Naive B cell (primary cell): ENCODE measurements around the gene RBP4. TPM values are rescaled to one million over a fixed set of nuclear protein-coding genes. Genes with fewer than 3 reads are reported as not detected.
"Not testable (repeated sequence)": the region's sequence is repeated elsewhere in the genome, so short reads cannot be mapped to it uniquely, and the experiment has no call there.

Experiments used
- ATAC-seq, 2 donors: fragments of 150-1000 bp; cut with Tn5 transposase; 2 replicates each; pipeline ENCODE4 v1.10.0; 2021; ENCODE audit warnings: low read depth in 2 of 2, mild to moderate bottlenecking in 2 of 2, moderate library complexity in 2 of 2
- DNase-seq: peaks from one replicate; pipeline ENCODE4 v3.0.0; 2022
- H3K27ac Mint-ChIP-seq, 6 donors: one replicate each; pipeline ENCODE4 v1.8.0; 2020 to 2022; ENCODE audit warnings: mild to moderate bottlenecking in 6 of 6, mixed read lengths in 6 of 6, moderate library complexity in 5 of 6, inconsistent platforms in 2 of 6
- H3K27me3 Mint-ChIP-seq, 3 donors: one replicate each; pipeline ENCODE4 v1.8.0; 2021 to 2022; ENCODE audit warnings: mixed read lengths in 3 of 3, mild to moderate bottlenecking in 1 of 3
- H3K36me3 Mint-ChIP-seq, 2 donors: one replicate each; pipeline ENCODE4 v1.8.0; 2020 to 2022; ENCODE audit warnings: mixed read lengths in 2 of 2, inconsistent platforms in 1 of 2, mild to moderate bottlenecking in 1 of 2
- H3K4me1 Mint-ChIP-seq, 3 donors: one replicate each; pipeline ENCODE4 v1.8.0; 2020 to 2022; ENCODE audit warnings: mixed read lengths in 3 of 3, inconsistent platforms in 1 of 3, mild to moderate bottlenecking in 1 of 3, moderate library complexity in 1 of 3
- H3K4me3 Mint-ChIP-seq, 8 donors: one replicate each; pipeline ENCODE4 v1.8.0; 2020 to 2022; ENCODE audit warnings: mild to moderate bottlenecking in 8 of 8, mixed read lengths in 8 of 8, moderate library complexity in 8 of 8, inconsistent platforms in 2 of 8
- H3K9me3 Mint-ChIP-seq, 7 donors: one replicate each; pipeline ENCODE4 v1.8.0; 2020 to 2022; ENCODE audit warnings: mixed read lengths in 7 of 7, mild to moderate bottlenecking in 5 of 7, inconsistent platforms in 2 of 7, moderate library complexity in 1 of 7
- polyA plus RNA-seq, 6 donors: library from polyadenylated mRNA; unstranded; fragments of 300-500 nt; fragmentation: Illumina TruSeq; gene quantifications; one replicate each; pipeline ENCODE4 v1.2.3, GENCODE V29; 2021; ENCODE audit warnings: low read depth in 6 of 6

RBP4 gene
- polyA plus RNA-seq, 6 donors from 2014 or later, result not detected

DNA sequence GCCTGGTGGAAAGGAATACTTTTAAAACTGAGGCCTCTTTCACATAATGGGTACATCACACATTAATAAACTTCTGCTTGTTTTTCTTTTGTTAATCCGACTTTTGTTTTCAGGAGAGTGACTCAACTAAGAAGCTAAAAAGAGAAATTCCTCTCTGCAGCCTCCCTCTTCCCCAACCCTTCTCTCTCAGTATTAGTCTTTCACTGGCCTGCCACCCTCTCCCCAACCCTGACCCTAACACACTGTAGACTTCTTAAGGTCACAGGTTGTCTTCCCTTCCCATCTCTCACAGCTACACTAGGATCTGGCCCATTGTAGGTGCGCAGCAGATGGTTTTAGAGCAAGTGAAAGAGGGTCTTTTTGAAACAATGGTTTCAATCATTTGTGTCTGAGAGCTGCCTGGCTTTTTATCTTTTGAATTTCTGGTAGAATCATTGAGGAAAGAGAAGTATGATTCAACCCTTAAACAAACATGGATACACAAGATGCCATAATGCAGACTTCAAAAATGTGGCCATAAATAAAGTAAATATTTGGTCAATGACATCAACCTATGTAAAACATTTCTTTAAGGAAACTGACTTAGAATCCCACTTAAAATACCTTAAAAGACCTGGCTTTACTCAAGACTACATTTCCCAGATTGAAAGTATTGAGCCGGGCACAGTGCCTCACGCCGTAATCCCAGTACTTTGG, 52.5 kb downstream of the RBP4 start:
- Mint-ChIP-seq H3K27me3 (peaks cover 8 to 13% (median 10%) of the 10 kb centered on the region in 3 donors), H3K4me3 (no peak overlapping the region), H3K36me3 (no peaks in the 10 kb centered on the region), H3K27ac (peak overlapping the region in 1 of 6 donors; percentile 5), H3K9me3 (no peaks in the 10 kb centered on the region), H3K4me1 (no peaks in the 10 kb centered on the region)
- DNase-seq, result no peak
- no peak for ATAC-seq

- DNase-seq, result no peak
- peaks cover 8 to 16% (median 10%) of the 10 kb centered on the region in 3 donors for H3K27me3 Mint-ChIP-seq
- no peak overlapping the region for H3K27ac Mint-ChIP-seq
- no peaks in the 10 kb centered on the region for H3K36me3 Mint-ChIP-seq
- ATAC-seq, result no peak
- H3K9me3 Mint-ChIP-seq, result no peaks in the 10 kb centered on the region
- H3K4me1 Mint-ChIP-seq, result peaks cover 0 to under 1% (median 0%) of the 10 kb centered on the region in 3 donors
- no peak overlapping the region for H3K4me3 Mint-ChIP-seq
Observed at GRCh38 chr10:93547522-93547921, 53.5 kb downstream of the RBP4 start.

- not testable (repeated sequence) for H3K36me3 Mint-ChIP-seq, DNase-seq, H3K4me3 Mint-ChIP-seq, H3K4me1 Mint-ChIP-seq, H3K27ac Mint-ChIP-seq, H3K9me3 Mint-ChIP-seq, ATAC-seq
- peaks cover 8 to 15% (median 10%) of the 10 kb centered on the region in 3 donors for H3K27me3 Mint-ChIP-seq
Observed at GRCh38 chr10:93546995-93547394, 54.0 kb downstream of the RBP4 start.

DNA sequence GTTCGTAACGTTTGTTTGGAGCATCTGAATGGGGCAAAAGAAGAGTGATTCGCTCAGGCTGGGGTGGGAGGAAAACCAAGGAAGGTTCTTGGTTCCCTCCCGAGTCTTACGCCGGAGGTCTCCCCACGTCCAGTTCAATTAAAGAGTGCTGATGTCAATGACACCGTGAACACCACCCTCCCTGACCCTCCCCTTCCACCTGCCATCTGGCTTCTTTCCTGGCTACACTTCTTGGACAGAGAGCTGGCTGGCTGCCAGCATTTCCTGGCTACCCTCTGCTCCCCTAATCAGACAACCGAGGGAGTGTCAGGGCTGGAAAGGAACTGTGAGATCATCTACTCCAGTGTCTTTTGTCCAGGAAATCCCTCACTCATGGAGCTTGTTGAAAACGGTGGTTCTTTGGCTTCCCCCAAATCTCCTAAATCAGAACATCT, 58.7 kb downstream of the RBP4 start:
- H3K27me3 Mint-ChIP-seq, result peaks cover 14 to 27% (median 23%) of the 10 kb centered on the region in 3 donors
- H3K27ac Mint-ChIP-seq, result no peak overlapping the region
- no peak for DNase-seq
- H3K4me1 Mint-ChIP-seq, result peaks cover 0 to 2% (median 0%) of the 10 kb centered on the region in 3 donors
- no peak for ATAC-seq
- H3K36me3 Mint-ChIP-seq, result no peaks in the 10 kb centered on the region
- no peak overlapping the region for H3K4me3 Mint-ChIP-seq
- peaks cover 0 to 6% (median 0%) of the 10 kb centered on the region in 7 donors for H3K9me3 Mint-ChIP-seq

Other genes with a start within 250 kb of the RBP4 start
- gene MYOF, start 118.9 kb downstream of the RBP4 start, polyA plus RNA-seq, result under 1 TPM in 2 of 6 donors, not detected in 4; 0.25 to 0.40 TPM
- gene CEP55, start 104.6 kb downstream of the RBP4 start, polyA plus RNA-seq, result under 1 TPM in 2 of 6 donors, not detected in 4; 0.21 to 0.24 TPM
- not detected for gene FFAR4, start 34.6 kb downstream of the RBP4 start, polyA plus RNA-seq
- gene PDE6C, start 11.3 kb upstream of the RBP4 start, polyA plus RNA-seq, result not detected
- gene FRA10AC1, start 101.4 kb upstream of the RBP4 start, polyA plus RNA-seq, result 1 to 10 TPM; 4.6 to 7.8 (median 6.3) TPM
- gene LGI1, start 156.7 kb upstream of the RBP4 start, polyA plus RNA-seq, result not detected